ENCODE results near the gene BEAN1.

Gene BEAN1

GRCh38 chr16:66402591-66403230, 24.4 kb upstream of the BEAN1 start:
- no peak for TF ChIP-seq CTCF (IDR thresholded peaks at IDR 0.05; ENCODE audit: control extremely low read depth, extremely low read depth, low read depth, missing control alignments)
- DNase-seq (ENCODE audit: extremely low spot score): no peak
- ChIA-PET CTCF (interaction anchor here (1.1 to 1.6 kb wide), 2 partner anchors 74 to 187 kb away, joined by 3 to 4 read pairs; no protein-coding TSS in a partner anchor), POLR2A (no interaction called here)

- TF ChIP-seq CTCF (IDR thresholded peaks at IDR 0.05; ENCODE audit: control extremely low read depth, extremely low read depth, low read depth, missing control alignments): no peak
- no peak for DNase-seq (ENCODE audit: extremely low spot score)
- CTCF ChIA-PET: interaction anchor here (0.6 to 5.2 kb wide), 8 partner anchors 10 to 469 kb away, joined by 3 to 45 read pairs (median 7); no protein-coding TSS in a partner anchor
- POLR2A ChIA-PET: no interaction called here
These were observed 23.5 kb upstream of the BEAN1 start for GRCh38 chr16:66403531-66404145.

- ChIA-PET CTCF (interaction anchor here (0.8 to 5.2 kb wide), 30 partner anchors 9 to 490 kb away, joined by 3 to 45 read pairs (median 6); partner anchors contain the start of genes CMTM2 and NAE1), POLR2A (no interaction called here)
- DNase-seq (ENCODE audit: extremely low spot score): no peak
- TF ChIP-seq CTCF (IDR thresholded peaks at IDR 0.05; ENCODE audit: control extremely low read depth, extremely low read depth, low read depth, missing control alignments): no peak
These were observed 21.9 kb upstream of the BEAN1 start for GRCh38 chr16:66405057-66405783.

GRCh38 chr16:66406534-66407221, 20.4 kb upstream of the BEAN1 start:
- peak; percentile 88 for TF ChIP-seq CTCF (IDR thresholded peaks at IDR 0.05; ENCODE audit: control extremely low read depth, extremely low read depth, low read depth, missing control alignments)
- CTCF ChIA-PET: interaction anchor here (0.6 to 5.2 kb wide), 56 partner anchors 8 to 470 kb away, joined by 3 to 45 read pairs (median 4); partner anchors contain the start of genes CMTM2 and CMTM3
- peak; percentile 89 for DNase-seq (ENCODE audit: extremely low spot score)
- POLR2A ChIA-PET: no interaction called here

GRCh38 chr16:66408163-66409048, 18.7 kb upstream of the BEAN1 start:
- TF ChIP-seq CTCF (IDR thresholded peaks at IDR 0.05; ENCODE audit: control extremely low read depth, extremely low read depth, low read depth, missing control alignments): no peak
- CTCF ChIA-PET: interaction anchor here (0.7 to 5.2 kb wide), 9 partner anchors 12 to 459 kb away, joined by 3 to 45 read pairs (median 4); no protein-coding TSS in a partner anchor
- POLR2A ChIA-PET: interaction anchor here (0.8 kb wide), 1 partner anchor 332 kb away, joined by 5 read pairs; no protein-coding TSS in a partner anchor
- no peak for DNase-seq (ENCODE audit: extremely low spot score)

All from GM10248 (cell line).